HL-60/S4 treated with retinoic acid at 250 ng/mL for 4 days and 3 days (cell line): Measurements from ENCODE around the gene RPLP1.

ENCODE experiments used
- in situ Hi-C: fragments of 300-500 bp; cut with MboI; formaldehyde crosslinking; loops from 2 replicates; pipeline ENCODE4 v1.7.0; 2022; ENCODE audit warnings: low sequenced_read_pairs

Gene RPLP1

DNA sequence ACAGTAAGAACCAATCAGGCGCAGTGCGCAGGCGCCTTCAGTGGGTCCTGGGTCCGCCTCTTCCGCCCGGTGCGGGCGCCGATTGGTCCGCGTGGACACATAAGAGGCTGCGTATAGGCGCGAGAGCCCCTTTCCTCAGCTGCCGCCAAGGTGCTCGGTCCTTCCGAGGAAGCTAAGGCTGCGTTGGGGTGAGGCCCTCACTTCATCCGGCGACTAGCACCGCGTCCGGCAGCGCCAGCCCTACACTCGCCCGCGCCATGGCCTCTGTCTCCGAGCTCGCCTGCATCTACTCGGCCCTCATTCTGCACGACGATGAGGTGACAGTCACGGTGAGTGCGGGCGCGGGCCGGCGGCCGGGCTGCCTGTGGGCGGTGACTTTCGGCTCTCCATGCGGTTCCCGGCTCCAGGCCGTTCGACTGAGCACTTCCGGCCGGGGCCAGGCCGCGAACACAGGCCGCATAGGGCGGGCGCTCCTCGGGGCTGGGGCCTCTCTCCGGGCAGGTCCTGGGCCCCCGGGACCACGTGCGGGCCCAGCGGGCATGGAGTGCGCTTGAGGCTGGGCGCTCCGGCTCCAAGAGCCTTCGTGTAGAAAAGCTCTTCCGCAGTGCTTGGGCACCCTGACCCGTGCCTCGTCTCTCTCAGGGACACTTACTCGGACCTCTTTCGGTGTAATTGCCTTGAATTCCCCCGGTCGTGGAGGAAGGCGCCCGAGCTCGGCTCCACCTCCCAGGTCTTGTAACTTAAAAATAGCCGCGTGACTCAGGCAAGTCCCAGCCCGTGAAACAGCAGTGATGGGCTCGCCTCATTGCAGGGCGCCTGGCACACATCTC lies at the start of gene RPLP1:
Gene RPLP1, plus strand, starts transcription at position 127 of the 830 bp plus-strand sequence. Its CDS starts 131 bp downstream, at position 258.
- in situ Hi-C loops, result loop anchor here (25.0 kb wide), 1 partner anchor 1984 kb away; no protein-coding TSS in a partner anchor

GRCh38 chr15:69403594-69403993 lies 49.0 kb upstream of the RPLP1 start:
- in situ Hi-C loops, result loop anchor here (25.0 kb wide), 1 partner anchor 341 kb away; no protein-coding TSS in a partner anchor

DNA sequence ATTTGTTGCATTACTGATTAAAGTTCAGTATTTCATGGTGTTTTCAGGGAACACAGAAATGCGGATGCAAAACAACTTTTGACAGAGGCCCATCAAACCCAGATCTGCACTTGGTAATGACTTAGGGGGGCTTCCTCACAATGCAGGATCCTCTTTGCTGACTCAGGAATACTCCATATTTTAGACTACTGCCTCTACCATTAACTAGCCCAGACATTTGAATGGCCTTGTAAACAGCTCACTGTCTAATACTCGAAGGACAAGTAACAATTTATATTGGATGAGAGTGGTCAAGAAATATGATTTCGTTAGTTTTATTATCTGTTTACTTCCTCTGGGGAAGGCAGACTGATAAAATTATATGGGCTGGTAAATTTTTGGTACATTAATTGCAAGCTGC lies 47.5 kb upstream of the RPLP1 start:
- in situ Hi-C loops, result loop anchor here (25.0 kb wide), 1 partner anchor 343 kb away; no protein-coding TSS in a partner anchor

- in situ Hi-C loops, result loop anchor here (25.0 kb wide), 1 partner anchor 346 kb away; no protein-coding TSS in a partner anchor
Measured at GRCh38 chr15:69407719-69408400, 44.8 kb upstream of the RPLP1 start.

DNA sequence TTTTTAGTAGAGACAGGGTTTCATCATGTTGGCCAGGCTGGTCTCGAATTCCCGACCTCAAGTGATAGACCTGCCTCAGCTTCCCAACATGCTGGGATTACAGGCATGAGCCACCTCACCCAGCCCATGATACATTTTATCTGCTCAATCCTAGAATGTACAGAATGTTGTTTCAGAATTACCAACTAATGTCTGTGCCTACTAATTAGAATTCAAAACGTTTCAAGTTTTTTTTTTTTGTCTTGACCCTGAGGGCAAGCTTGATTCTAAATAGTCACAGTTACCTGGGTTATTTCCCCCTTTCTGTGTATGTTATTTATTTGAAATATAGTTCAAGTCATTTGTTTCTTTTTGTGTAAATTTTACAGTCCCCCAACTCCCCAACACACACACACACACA lies 43.8 kb upstream of the RPLP1 start:
- in situ Hi-C loops, result loop anchor here (25.0 kb wide), 1 partner anchor 347 kb away; no protein-coding TSS in a partner anchor

DNA sequence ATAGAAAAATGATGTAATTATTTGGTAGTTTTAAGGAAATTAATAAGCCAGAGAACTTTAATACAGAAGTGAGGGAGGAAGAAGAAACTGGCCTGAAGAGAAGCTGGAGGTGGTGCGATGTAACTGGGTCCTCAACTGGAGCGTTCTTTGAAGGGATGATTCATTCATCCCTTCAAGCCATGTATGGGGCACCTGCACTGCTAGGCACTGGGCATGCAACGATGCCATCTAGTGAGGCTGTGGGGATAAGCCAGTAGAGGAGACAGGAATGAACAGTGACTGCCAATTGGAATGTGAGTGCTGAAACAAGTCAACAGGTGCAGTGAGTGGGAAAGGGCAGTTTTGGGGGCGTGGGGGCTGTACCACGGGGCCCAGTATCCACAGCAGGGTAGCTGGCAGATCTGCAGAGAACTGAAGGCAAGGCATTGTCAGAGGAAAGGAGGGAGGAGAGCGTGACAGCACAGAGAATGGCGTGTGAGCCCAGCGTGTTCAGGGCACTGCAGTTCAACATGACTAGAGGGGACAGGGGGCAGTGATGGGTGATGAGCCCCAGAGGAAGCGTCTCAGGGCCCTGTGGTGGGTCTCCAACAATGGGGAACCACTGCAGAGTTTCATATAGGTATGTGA lies 42.3 kb upstream of the RPLP1 start:
- in situ Hi-C loops, result loop anchor here (25.0 kb wide), 1 partner anchor 348 kb away; no protein-coding TSS in a partner anchor

DNA sequence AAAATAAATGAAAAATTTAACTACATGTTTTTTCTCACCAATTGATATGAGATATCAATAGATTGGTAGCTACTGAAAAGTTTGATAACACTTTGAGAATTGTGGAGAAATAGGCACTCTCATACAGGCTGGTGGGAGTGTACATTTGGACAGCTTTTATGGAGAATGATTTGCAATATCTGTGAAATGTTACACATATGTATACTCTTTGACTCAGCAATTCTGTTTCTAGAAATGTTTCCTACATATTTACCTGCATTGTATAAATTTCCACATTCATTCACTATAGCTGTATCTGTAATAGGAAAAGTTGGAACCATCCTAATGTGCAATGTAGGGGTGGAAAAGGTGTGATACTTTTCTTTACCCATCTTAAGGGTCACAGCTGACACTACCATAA lies 40.3 kb upstream of the RPLP1 start:
- in situ Hi-C loops, result loop anchor here (25.0 kb wide), 1 partner anchor 350 kb away; no protein-coding TSS in a partner anchor

DNA sequence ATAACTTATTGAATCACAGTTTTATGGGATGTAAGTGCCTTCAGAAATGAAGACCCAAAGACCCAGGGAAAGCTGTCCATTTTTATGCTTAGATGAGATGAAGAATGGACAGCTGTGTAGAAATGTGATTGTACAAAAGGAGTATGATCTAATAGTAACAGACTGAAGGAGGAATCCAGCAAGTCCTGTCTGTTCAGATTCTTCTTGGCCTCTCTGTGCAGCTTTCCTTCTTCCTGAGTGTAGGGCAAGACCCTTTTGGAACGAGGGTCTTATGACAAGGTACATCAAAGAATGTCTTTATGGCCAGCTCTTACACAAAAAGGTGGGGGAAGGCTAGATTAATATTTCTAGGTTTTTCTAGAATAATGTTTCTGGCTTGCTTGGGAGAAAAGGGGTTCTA lies 39.9 kb upstream of the RPLP1 start:
- in situ Hi-C loops, result loop anchor here (25.0 kb wide), 1 partner anchor 350 kb away; no protein-coding TSS in a partner anchor

GRCh38 chr15:69413822-69414700 lies 38.6 kb upstream of the RPLP1 start, which contains the start of gene KIF23:
TSS of gene KIF23 (plus strand) at chr15:69414349. CDS start at chr15:69414466, 117 bp downstream.
- in situ Hi-C loops, result loop anchor here (25.0 kb wide), 1 partner anchor 352 kb away; no protein-coding TSS in a partner anchor

DNA sequence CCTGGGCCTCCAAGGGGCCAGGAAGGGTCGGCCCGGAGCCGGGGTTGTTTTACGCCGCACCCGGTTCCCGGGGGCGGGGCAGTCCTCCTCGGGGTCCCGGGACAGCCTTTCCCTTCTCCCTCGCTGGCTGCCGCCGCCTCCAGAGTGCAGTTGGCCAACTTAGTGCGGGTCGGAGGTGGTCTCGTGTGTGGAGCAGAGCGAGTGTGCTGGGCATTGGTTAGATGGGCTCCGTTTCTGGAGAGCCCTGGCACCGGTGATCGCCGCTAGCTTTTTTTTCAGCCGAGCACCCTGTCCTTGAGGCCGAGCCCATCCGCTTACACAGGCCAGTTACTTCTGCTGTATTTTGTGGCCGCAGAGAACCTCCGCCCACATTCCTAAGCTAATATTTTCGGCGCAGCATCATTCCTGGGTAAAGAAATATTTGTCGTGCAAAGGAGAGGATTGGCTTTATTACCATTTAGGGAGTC lies 37.9 kb upstream of the RPLP1 start:
- in situ Hi-C loops, result loop anchor here (25.0 kb wide), 1 partner anchor 352 kb away; no protein-coding TSS in a partner anchor

GRCh38 chr15:69415381-69415780 lies 37.2 kb upstream of the RPLP1 start:
- in situ Hi-C loops, result loop anchor here (25.0 kb wide), 1 partner anchor 353 kb away; no protein-coding TSS in a partner anchor

DNA sequence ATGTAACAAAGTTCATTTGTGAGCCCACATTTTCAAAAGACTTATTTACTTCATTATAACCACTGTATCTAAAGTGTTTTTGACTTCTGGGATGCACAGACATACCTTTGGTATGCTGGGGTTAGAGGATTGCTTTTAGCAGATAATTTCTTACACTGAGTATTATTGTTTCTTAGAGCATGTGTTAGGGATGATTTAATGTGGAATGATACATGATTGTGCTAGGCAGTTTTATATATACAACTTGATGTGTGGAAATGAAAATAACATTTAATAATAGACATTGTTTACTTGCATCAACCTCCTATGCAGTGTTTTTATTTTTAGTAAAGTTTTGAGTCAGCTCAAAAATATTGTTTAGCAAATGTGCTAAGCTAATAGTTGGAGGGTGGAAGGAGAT lies 35.0 kb upstream of the RPLP1 start:
- in situ Hi-C loops, result loop anchor here (25.0 kb wide), 1 partner anchor 355 kb away; no protein-coding TSS in a partner anchor

DNA sequence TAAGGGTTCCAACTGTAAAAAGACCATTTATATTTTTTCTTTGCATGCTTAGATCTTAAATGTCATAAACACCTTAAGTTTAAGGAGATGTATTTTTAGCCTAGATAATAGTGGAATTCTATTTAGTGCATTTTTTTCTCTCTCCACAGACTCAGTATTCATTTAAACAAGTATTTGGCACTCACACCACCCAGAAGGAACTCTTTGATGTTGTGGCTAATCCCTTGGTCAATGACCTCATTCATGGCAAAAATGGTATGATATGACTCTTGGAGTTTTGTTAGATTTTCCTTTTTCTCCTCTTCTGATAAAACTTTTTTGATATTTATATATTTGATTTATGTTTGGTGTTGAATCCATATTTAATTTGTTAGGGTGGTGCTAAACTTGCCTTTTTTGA lies 31.1 kb upstream of the RPLP1 start:
- in situ Hi-C loops, result loop anchor here (25.0 kb wide), 1 partner anchor 359 kb away; no protein-coding TSS in a partner anchor

DNA sequence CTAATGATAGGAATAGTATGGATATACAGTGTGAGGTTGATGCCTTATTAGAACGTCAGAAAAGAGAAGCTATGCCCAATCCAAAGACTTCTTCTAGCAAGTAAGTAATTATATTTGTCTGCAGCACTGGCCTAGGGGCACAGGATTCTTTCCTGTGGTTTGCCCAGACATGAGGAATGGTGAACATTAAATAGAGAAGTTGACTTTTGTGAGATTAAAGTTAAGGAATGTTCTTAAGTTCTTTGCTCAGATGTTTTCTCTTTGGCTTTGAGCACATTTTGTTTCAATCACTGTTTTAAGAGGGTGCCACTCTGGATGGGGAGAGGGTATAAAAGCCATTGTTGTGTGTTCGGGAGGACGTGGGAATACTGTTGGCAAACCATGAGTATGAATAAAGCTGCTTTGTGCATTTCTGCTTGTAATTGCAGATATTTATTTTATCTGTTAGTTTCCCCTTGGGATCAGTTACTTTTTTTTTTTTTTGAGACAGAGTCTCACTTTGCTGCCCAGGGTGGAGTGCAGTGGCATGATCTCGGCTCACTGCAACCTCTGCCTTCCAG lies 30.2 kb upstream of the RPLP1 start:
- in situ Hi-C loops, result loop anchor here (25.0 kb wide), 1 partner anchor 360 kb away; no protein-coding TSS in a partner anchor

GRCh38 chr15:69424001-69424400 lies 28.6 kb upstream of the RPLP1 start:
- in situ Hi-C loops, result loop anchor here (25.0 kb wide), 1 partner anchor 362 kb away; no protein-coding TSS in a partner anchor

DNA sequence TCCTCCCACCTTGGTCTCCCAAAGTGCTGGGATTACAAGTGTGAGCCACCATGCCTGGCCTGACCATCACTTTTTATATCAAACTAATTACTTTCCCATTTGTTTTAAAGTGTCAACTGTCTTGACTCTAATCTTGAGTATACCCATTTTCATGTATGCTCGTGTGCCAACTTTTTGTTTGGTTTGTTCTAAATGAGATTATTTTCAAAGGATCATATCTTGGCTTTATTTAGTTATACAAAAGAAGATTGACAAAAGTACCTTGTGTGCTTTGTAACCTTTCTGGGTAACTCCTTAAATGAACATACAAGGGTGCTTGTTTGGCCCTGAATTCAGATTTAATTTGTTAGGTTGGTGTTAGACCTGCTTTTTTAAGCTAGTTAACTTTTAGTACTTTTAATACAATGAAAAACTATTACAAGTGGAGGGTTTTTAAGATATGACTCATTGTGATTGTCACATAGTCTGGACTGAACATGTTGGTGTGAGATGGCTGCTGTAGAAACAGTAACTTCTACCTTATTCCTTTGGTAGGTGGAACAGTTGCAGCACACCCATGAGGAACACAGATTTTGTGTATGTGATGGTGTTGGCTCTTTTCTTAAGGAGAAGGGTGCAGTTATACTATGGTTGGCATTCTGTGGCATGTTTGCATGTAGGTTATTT lies 27.7 kb upstream of the RPLP1 start:
- in situ Hi-C loops, result loop anchor here (25.0 kb wide), 1 partner anchor 363 kb away; no protein-coding TSS in a partner anchor

- in situ Hi-C loops, result no loop called here
Measured at GRCh38 chr15:69433831-69434230, 18.8 kb upstream of the RPLP1 start.

- in situ Hi-C loops, result no loop called here
Measured at GRCh38 chr15:69434238-69434637, 18.4 kb upstream of the RPLP1 start.
